ENCODE measurements around the gene MED23. TPM values are rescaled to one million over a fixed set of nuclear protein-coding genes. Genes with fewer than 3 reads are reported as not detected.

MED23 gene
- total and polyA plus RNA-seq, 10 of the 15 experiments (the other 5 are each of a cell fraction or from before 2014, with no cell fraction given), result 7.1 to 42.9 (median 19.6) TPM

GRCh38 chr6:131643855-131644460 is 15.9 kb upstream of the MED23 start:
- DNase-seq (ENCODE audit: low read depth, low spot score) (no peak), ATAC-seq (no peak), FAIRE-seq (no peak)
- no peak overlapping the region for H3K27ac ChIP-seq (ENCODE audit: control insufficient read depth, insufficient read depth)
- 0% methylated on average over 2 of the region's 2 CpGs for whole genome bisulfite sequencing (ENCODE audit: insufficient coverage, insufficient replicate concordance, low lambda C conversion rate, missing lambda C conversion rate)
- H3K27me3 ChIP-seq (replicated peaks in 1 of 2; ENCODE audit: control insufficient read depth in 2 of 2, insufficient read depth in 2 of 2, low read length in 1 of 2), result peaks cover 0 to 3% of the 10 kb centered on the region in 2 experiments; a peak in 2 of 4 replicates
- ChIA-PET RAD21 (ENCODE audit: unreplicated experiment) (no interaction called here), SMC1A (ENCODE audit: uncharacterized antibody, unreplicated experiment) (no interaction called here), CTCF (interaction anchor here (1.3 kb wide), 1 partner anchor 16 kb away, joined by 5 read pairs; the partner anchor contains the start of gene MED23), POLR2A (no interaction called here)
- no peaks in the 10 kb centered on the region for H3K36me3 ChIP-seq (ENCODE audit: control insufficient read depth in 2 of 2, insufficient read depth in 2 of 2, low read length in 1 of 2)
- H3K4me1 ChIP-seq (ENCODE audit: control insufficient read depth, insufficient read depth, low read length), result no peaks in the 10 kb centered on the region
- H2AFZ ChIP-seq (ENCODE audit: control insufficient read depth, low read depth, low read length), result no peak overlapping the region
- intact Hi-C loops (cut with micrococcal nuclease; ENCODE audit: unreplicated experiment) (no loop called here), in situ Hi-C loops (cut with MboI) (no loop called here)
- no peak overlapping the region for H3K4me2 ChIP-seq (ENCODE audit: control insufficient read depth, insufficient read depth)
- no peak overlapping the region for H3K9ac ChIP-seq (ENCODE audit: control insufficient read depth, insufficient read depth, low read length)
- no peaks in the 10 kb centered on the region for H3K79me2 ChIP-seq (ENCODE audit: control insufficient read depth, insufficient read depth, low read length)
- H3K4me3 ChIP-seq, result no peak overlapping the region
- no peaks in the 10 kb centered on the region for H4K20me1 ChIP-seq (ENCODE audit: control insufficient read depth, insufficient read depth)
- BruUV-seq (replicated peaks), result no TSS peak
- no peaks in the 10 kb centered on the region for H3K9me3 ChIP-seq (replicated peaks; ENCODE audit: control insufficient read depth, insufficient read depth, low read length)
- TF ChIP-seq POLR2AphosphoS2 (IDR thresholded peaks at IDR 0.05; ENCODE audit: low read depth, low read length) (no peak), ETV6 (conservative IDR thresholded peaks at IDR 0.05 in 1 of 2, IDR thresholded peaks at IDR 0.05 in 1 of 2; ENCODE audit: borderline replicate concordance in 1 of 2, low read depth in 1 of 2) (no peak), REST (IDR thresholded peaks at IDR 0.05; ENCODE audit: low read depth, low read length) (no peak), TCF7 (IDR thresholded peaks at IDR 0.05; ENCODE audit: borderline replicate concordance) (no peak), POU2F2 (IDR thresholded peaks at IDR 0.05; ENCODE audit: borderline replicate concordance, low read depth, low read length) (no peak), ESRRA (IDR thresholded peaks at IDR 0.05; ENCODE audit: low read length) (no peak), SIN3A (IDR thresholded peaks at IDR 0.05; ENCODE audit: low read depth, low read length) (no peak), SMAD5 (IDR thresholded peaks at IDR 0.05; ENCODE audit: low read depth) (no peak), BCL11A (IDR thresholded peaks at IDR 0.05; ENCODE audit: low read depth, low read length) (no peak), SMC3 (IDR thresholded peaks at IDR 0.05; ENCODE audit: borderline replicate concordance, low read length) (no peak), EZH2 (IDR thresholded peaks at IDR 0.05; ENCODE audit: borderline replicate concordance, control insufficient read depth, low read depth, low read length) (no peak), JUND (IDR thresholded peaks at IDR 0.05; ENCODE audit: low read depth, low read length) (no peak), ZNF274 (IDR thresholded peaks at IDR 0.05; ENCODE audit: insufficient read depth, insufficient read length) (no peak), CHD2 (IDR thresholded peaks at IDR 0.05; ENCODE audit: borderline replicate concordance, low read depth, low read length) (no peak), ATF3 (IDR thresholded peaks at IDR 0.05; ENCODE audit: borderline replicate concordance, extremely low read depth, low read depth, low read length) (no peak)
- TF ChIP-seq, protein P1, sequence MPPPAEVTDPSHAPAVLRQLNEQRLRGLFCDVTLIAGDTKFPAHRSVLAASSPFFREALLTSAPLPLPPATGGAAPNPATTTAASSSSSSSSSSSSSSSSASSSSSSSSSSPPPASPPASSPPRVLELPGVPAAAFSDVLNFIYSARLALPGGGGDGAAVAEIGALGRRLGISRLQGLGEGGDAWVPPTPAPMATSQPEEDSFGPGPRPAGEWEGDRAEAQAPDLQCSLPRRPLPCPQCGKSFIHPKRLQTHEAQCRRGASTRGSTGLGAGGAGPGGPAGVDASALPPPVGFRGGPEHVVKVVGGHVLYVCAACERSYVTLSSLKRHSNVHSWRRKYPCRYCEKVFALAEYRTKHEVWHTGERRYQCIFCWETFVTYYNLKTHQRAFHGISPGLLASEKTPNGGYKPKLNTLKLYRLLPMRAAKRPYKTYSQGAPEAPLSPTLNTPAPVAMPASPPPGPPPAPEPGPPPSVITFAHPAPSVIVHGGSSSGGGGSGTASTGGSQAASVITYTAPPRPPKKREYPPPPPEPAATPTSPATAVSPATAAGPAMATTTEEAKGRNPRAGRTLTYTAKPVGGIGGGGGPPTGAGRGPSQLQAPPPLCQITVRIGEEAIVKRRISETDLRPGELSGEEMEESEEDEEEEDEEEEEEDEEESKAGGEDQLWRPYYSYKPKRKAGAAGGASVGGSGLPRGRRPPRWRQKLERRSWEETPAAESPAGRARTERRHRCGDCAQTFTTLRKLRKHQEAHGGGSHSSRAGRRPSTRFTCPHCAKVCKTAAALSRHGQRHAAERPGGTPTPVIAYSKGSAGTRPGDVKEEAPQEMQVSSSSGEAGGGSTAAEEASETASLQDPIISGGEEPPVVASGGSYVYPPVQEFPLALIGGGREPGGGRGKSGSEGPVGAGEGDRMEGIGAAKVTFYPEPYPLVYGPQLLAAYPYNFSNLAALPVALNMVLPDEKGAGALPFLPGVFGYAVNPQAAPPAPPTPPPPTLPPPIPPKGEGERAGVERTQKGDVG (CRISPR knock-in tag; IDR thresholded peaks at IDR 0.05), result no peak

Data from GM12878 (cell line).